GM12872 (cell line): ENCODE measurements around the gene ITGA11.

Source experiments
- TF ChIP-seq, protein P1 (sequence below): IDR thresholded peaks from 3 replicates; pipeline ENCODE4 v1.5.1; 2011; ENCODE audit warnings: low read depth, mild to moderate bottlenecking, low read length, moderate library complexity; ENCODE audit not compliant: insufficient read depth

The ITGA11 gene

DNA sequence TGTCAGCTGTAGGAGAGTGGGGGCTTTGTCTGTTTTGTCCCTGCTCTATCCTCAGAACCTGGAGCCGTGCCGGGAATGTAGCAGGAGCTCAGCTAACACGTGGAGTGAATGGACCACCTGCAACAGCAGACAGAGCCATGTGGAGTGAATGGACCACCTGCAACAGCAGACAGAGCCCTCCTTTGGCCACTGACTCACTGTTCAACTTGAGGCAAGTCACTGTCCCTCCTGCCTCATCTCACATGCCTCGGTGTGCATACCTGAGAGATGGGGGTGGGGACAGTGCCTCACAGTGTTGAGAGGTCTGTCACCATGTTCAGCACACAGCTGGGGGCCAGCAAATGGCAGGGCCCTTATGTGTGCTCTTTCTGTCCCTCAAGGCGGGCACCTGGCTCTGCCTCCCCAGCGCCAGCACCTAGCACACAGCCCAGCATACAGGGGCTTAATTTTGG is 126.5 kb downstream of the ITGA11 start:
- TF ChIP-seq, protein P1, sequence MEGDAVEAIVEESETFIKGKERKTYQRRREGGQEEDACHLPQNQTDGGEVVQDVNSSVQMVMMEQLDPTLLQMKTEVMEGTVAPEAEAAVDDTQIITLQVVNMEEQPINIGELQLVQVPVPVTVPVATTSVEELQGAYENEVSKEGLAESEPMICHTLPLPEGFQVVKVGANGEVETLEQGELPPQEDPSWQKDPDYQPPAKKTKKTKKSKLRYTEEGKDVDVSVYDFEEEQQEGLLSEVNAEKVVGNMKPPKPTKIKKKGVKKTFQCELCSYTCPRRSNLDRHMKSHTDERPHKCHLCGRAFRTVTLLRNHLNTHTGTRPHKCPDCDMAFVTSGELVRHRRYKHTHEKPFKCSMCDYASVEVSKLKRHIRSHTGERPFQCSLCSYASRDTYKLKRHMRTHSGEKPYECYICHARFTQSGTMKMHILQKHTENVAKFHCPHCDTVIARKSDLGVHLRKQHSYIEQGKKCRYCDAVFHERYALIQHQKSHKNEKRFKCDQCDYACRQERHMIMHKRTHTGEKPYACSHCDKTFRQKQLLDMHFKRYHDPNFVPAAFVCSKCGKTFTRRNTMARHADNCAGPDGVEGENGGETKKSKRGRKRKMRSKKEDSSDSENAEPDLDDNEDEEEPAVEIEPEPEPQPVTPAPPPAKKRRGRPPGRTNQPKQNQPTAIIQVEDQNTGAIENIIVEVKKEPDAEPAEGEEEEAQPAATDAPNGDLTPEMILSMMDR, result no peak

DNA sequence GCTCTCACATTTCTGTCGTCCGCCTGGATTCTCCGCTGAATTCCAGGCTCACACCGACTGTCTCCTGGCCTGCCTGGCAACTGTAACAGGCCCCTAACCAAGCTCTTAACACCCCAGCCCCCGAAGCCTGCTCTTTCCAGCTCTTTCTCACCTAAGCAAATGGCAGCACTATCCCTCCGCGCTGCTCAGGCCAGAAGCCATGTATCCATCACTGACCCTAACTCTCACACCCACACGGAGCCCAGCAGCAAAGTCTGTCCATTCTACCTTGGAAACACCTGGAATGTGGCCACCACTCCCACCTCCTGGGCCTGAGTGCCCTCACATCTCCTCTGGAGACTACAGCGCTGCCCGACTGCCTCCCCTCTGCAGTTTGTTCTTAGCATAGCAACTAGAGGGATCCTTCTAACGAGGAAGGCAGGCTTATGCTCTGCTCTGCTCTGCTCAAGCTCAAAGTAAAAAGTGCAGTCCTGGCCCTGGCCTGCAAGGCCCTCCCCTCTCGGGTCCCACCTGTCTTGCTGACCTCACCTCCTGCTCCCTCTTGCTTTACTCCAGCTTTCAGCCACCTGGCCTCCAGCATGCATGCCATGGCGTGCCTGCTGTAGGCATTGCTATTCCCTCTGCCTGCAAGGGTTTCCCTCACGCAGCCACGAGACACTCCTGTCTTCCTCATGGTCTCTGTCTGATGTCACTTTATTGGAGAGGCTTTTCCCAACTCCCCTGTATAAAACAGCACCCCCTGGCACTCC is 127.2 kb downstream of the ITGA11 start:
- TF ChIP-seq, protein P1, result no peak

DNA sequence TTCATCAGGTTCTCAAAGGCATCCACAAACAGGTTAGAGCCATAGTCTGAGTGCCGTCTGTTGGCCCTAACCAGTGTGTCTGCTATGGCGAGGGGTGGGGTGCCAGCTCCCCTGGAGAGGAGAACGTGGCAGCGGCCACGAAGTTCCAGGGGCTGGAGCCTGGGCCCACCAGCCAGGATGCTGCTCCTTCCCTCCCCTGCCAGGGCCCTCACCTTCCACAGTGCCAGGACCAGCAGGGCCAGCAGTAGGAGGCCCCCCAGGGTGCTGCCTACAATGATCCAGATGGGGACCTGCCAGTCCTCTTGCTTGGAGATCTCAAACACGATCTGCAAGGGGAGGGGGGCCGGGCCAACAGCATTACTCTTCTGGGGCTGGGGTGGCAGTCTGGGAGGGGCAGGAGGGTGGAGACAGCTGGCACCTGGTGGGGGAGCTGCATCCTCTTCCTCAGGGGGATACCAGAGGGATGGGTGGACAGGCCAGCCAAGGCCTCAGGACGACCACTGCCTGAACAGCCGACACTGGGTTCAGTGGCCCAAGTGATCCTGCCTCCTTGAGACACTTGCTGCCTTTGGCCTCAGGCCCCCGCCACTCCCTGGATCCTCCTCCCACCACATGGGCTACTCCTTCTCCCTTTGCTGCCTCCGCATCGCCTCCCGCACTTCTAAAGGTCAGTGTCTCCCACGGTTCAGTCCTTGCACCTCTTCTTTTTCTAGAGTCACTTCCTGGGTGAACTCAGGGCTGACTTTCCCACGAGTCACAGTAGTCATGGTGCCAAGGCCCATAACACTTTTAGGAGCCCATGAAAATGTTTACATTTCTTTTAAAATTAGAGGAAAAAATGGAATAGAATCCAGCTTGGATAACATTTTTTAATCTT is 128.2 kb downstream of the ITGA11 start:
- TF ChIP-seq, protein P1, result no peak

DNA sequence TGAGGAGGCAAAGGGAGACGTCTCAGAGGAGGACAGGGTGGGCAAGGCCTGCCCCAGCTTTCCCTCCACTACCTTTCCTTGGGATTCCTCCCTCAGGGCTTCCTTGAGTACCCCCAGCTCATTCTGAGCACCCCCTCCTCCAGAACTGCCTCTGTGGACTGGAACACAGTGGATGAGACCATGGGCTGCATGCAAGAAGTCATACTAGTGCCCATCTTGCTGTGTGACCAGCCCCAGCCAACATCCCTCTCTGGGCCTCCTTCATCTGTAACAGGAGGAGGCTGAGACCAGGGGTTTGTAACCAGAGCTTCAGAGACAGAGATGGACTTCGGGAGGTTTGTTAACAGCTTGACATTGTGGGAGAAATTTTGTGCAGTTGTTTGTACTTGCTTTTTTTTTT is 128.8 kb downstream of the ITGA11 start:
- TF ChIP-seq, protein P1, result no peak

DNA sequence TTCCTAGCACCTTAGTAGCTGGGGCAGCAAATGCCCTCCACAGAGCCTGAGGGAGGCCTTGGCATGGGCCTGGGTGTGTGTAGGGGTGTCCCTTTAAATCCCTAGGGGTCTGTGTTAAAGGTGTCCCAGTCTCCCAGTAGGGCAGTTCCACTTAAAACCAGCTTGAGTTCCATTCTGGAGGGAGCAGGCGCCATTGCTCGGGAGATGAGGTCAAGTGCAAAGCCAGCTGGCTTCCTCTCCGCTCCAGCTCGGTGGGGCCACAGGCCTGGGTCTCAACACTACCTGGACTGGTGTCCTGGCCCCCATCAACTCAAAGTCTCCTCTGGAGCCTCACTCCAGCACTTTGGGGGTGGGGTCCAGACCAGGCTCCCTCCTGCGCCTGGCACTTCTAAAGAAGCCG is 129.2 kb downstream of the ITGA11 start:
- TF ChIP-seq, protein P1, result no peak

DNA sequence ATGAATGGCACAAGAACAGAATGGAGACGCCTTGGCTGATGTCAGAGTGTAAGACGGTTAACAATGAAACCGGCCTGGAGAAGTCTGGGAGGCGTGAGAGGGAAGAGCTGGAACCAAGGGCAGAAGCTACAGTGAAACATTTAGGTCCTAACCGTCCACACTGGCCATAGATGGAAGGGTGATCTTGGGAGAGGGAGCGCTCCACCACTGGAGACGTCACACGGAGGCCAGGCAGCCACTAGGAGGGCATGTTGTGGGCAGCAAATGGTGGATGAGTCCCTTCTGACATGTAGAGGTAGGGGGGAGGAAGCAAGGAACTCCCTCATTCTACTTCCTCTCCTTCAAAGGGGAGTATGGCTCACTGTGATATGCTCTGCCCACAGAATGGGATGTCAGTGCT is 130.7 kb downstream of the ITGA11 start:
- TF ChIP-seq, protein P1, result no peak

DNA sequence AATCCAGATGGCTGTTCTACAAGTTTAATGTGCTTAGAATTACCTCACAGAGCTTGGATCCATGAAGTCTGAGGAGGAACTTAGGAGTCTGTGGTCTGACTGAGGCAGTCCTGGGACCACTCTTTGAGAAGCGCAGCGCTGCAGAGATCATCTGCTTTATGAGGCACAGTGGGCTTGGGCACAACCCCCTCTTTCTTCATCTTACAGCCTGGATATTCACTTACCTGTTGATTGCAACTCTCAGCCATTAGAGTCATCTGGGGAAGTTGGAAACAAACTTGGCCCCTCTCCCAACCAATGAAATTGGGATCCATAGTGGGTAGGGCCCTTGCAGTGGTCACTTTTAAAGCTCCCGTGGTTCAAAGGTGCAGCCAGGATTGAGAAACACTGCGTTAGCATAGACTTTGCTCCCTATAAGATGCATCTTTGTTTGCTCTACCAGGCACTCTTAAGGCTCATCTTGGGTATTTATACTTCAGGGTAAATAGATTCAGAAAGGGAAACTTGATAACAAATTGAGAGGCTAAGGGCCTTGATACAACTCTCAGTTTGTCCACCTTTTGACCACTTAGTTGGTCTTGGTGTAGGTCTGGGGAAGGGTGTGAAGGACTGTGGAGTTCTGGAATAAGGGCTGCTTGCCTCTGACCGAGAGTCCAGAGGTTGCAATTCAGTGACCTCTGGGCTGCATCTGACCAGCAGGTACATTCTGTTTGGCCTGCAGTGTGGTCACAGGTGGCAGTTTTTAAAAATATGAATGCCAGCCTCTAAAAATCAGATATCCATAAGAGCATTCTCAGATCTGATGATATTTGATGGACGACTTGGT is 131.6 kb downstream of the ITGA11 start:
- TF ChIP-seq, protein P1, result no peak
